Keratinocyte (primary cell): ENCODE data around the gene CTU1. TPM values are rescaled to one million over a fixed set of nuclear protein-coding genes. Genes with fewer than 3 reads are reported as not detected.

Experiments used
- DNase-seq: peaks from one replicate; pipeline ENCODE4 v3.0.0-alpha.2; 2011; ENCODE audit warnings: low read depth, missing footprints, low spot score
- FAIRE-seq: peaks from 2 replicates; lab custom pipeline; 2011; peaks lifted over from hg19 to GRCh38; lab: Jason Lieb, UNC
- H2AFZ ChIP-seq: 2 replicates; pipeline ENCODE4 v1.6.0; 2012; ENCODE audit warnings: low read length, control low read depth, inconsistent platforms; ENCODE audit not compliant: control insufficient read depth
- H3K27ac ChIP-seq: 2 replicates; pipeline ENCODE4 v1.5.1; 2011; ENCODE audit warnings: low read length; ENCODE audit not compliant: control insufficient read depth, insufficient read depth
- H3K27me3 ChIP-seq: 3 replicates; pipeline ENCODE4 v1.6.0; 2011; ENCODE audit warnings: low read length; ENCODE audit not compliant: control insufficient read depth, insufficient read depth; ENCODE audit errors: extremely low read depth
- H3K36me3 ChIP-seq, 2 experiments: 2 replicates in 1 of 2; 3 replicates in 1 of 2; pipeline ENCODE4 v1.5.1; 2011; ENCODE audit warnings: low read length in 2 of 2, mild to moderate bottlenecking in 1 of 2; ENCODE audit not compliant: control insufficient read depth in 2 of 2, insufficient read depth in 2 of 2; ENCODE audit errors: extremely low read depth in 1 of 2
- H3K4me1 ChIP-seq: 3 replicates; pipeline ENCODE4 v1.5.1; 2011; ENCODE audit warnings: low read length; ENCODE audit not compliant: control insufficient read depth, insufficient read depth; ENCODE audit errors: extremely low read depth
- H3K4me2 ChIP-seq: 3 replicates; pipeline ENCODE4 v1.6.0; 2011; ENCODE audit warnings: low read depth, low read length; ENCODE audit not compliant: control insufficient read depth, insufficient read depth; ENCODE audit errors: extremely low read depth
- H3K4me3 ChIP-seq, 3 experiments: fragments of 200-600 bp in 1 of 3; sonication (generic) in 1 of 3; 2 replicates in 2 of 3; 3 replicates in 1 of 3; pipeline ENCODE4 v1.5.1; 2011 to 2016; ENCODE audit warnings: low read length in 3 of 3, mild to moderate bottlenecking in 3 of 3, control low read depth in 2 of 3, inconsistent platforms in 1 of 3, low read depth in 1 of 3, mixed read lengths in 1 of 3, mixed run types in 1 of 3, moderate library complexity in 1 of 3; ENCODE audit not compliant: control insufficient read depth in 2 of 3, insufficient read depth in 2 of 3; ENCODE audit errors: extremely low read depth in 1 of 3
- H3K79me2 ChIP-seq: 2 replicates; pipeline ENCODE4 v1.6.0; 2012; ENCODE audit warnings: low read length; ENCODE audit not compliant: control insufficient read depth, insufficient read depth
- H3K9ac ChIP-seq: 3 replicates; pipeline ENCODE4 v1.6.0; 2011; ENCODE audit warnings: low read length; ENCODE audit not compliant: control insufficient read depth, insufficient read depth; ENCODE audit errors: extremely low read depth
- H3K9me1 ChIP-seq: 3 replicates; pipeline ENCODE4 v1.6.0; 2011; ENCODE audit warnings: low read length; ENCODE audit not compliant: control insufficient read depth, insufficient read depth; ENCODE audit errors: extremely low read depth
- H3K9me3 ChIP-seq: 2 replicates; pipeline ENCODE4 v1.5.1; 2012; ENCODE audit warnings: low read depth, low read length; ENCODE audit not compliant: control insufficient read depth
- H4K20me1 ChIP-seq: 3 replicates; pipeline ENCODE4 v1.6.0; 2011; ENCODE audit warnings: low read length; ENCODE audit not compliant: control insufficient read depth, insufficient read depth; ENCODE audit errors: extremely low read depth
- CTCF ChIP-seq, 3 experiments: IDR thresholded peaks in 1 of 3; conservative IDR thresholded peaks in 1 of 3; optimal IDR thresholded peaks in 1 of 3; 2 replicates in 2 of 3; 3 replicates in 1 of 3; pipeline versions ENCODE3 to v1.5.1; 2011; ENCODE audit warnings: low read length in 3 of 3, mild to moderate bottlenecking in 3 of 3, moderate library complexity in 2 of 3, control low read depth in 1 of 3, inconsistent platforms in 1 of 3; ENCODE audit not compliant: insufficient read depth in 2 of 3; ENCODE audit errors: extremely low read depth in 1 of 3
- EZH2 ChIP-seq: IDR thresholded peaks from one replicate; pipeline ENCODE4 v1.6.1; 2012; ENCODE audit warnings: inconsistent platforms, mild to moderate bottlenecking, low read length, moderate library complexity
- dilution Hi-C: fragments of 300-500 bp; cut with MboI; formaldehyde crosslinking; loops from one replicate; pipeline ENCODE4 v1.7.0; 2020; ENCODE audit warnings: low sequenced_read_pairs; ENCODE audit not compliant: extremely low pct_ligation_motif_present
- polyA plus RNA-seq, 5 experiments: library from polyadenylated mRNA; depleted of rRNA in 3 of 5; stranded (reverse) in 3 of 5; stranded (forward) in 1 of 5; unstranded in 1 of 5; fragments of >200 nt; gene quantifications; 1 replicate in 1 of 5; 2 replicates in 3 of 5; 3 replicates in 1 of 5; pipeline versions ENCODE4 v1.2.1 to v1.2.3, GENCODE V29; 2011 to 2012; ENCODE audit warnings: missing spikeins in 2 of 5, low read depth in 1 of 5, low replicate concordance in 1 of 5

The CTU1 gene
- polyA plus RNA-seq, 1 donor (not counting 4 experiments of a cell fraction or from before 2014, with no cell fraction given): 1.9 TPM

DNA sequence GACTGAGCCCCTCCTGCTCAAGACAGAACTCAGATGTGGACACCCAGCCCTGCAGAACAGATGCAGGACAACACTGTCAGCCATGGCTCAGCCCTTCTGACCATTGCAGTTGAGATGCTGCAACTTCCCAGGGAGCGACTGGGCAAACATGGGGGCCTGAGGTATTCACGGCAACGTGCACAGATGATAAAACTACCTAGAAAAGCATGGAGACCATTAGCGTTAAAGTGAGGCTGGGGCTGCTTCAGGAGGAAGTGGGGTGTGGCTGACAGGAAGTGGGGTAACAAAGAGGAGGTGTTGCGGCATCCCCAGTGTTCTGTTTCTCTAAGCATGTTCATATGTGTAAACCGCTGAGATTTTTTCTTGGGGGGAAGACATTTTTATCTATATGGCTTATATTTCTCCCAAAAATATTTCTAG, 15.2 kb upstream of the CTU1 start:
- Histone ChIP-seq H3K4me1 (no peaks in the 10 kb centered on the region), H3K27me3 (no peaks in the 10 kb centered on the region), H3K4me2 (no peak overlapping the region), H3K36me3 (no peaks in the 10 kb centered on the region), H3K9me1 (no peaks in the 10 kb centered on the region), H3K27ac (no peak overlapping the region), H4K20me1 (no peaks in the 10 kb centered on the region), H3K79me2 (no peaks in the 10 kb centered on the region), H3K4me3 (no peak overlapping the region), H3K9ac (no peak overlapping the region), H3K9me3 (no peaks in the 10 kb centered on the region), H2AFZ (no peak overlapping the region)
- FAIRE-seq (no peak), DNase-seq (no peak)
- dilution Hi-C loops: no loop called here
- TF ChIP-seq EZH2 (no peak), CTCF (optimal IDR thresholded peaks at IDR 0.05 in 1 of 3, IDR thresholded peaks at IDR 0.05 in 1 of 3, conservative IDR thresholded peaks at IDR 0.05 in 1 of 3; ENCODE audit: extremely low read depth in 1 of 3, insufficient read depth in 2 of 3, low read length in 3 of 3) (no peak)

- H3K4me1 ChIP-seq: no peaks in the 10 kb centered on the region
- H3K36me3 ChIP-seq: no peaks in the 10 kb centered on the region
- H3K9me1 ChIP-seq: no peaks in the 10 kb centered on the region
- no peaks in the 10 kb centered on the region for H4K20me1 ChIP-seq
- H3K79me2 ChIP-seq: no peaks in the 10 kb centered on the region
- no peak for TF ChIP-seq CTCF (optimal IDR thresholded peaks at IDR 0.05 in 1 of 3, IDR thresholded peaks at IDR 0.05 in 1 of 3, conservative IDR thresholded peaks at IDR 0.05 in 1 of 3; ENCODE audit: extremely low read depth in 1 of 3, insufficient read depth in 2 of 3, low read length in 3 of 3)
- TF ChIP-seq EZH2: no peak
- FAIRE-seq (no peak), DNase-seq (no peak)
- H3K9ac ChIP-seq: no peak overlapping the region
- no peak overlapping the region for H3K27ac ChIP-seq
- no peak overlapping the region for H3K4me2 ChIP-seq
- dilution Hi-C loops: no loop called here
- H3K9me3 ChIP-seq: no peaks in the 10 kb centered on the region
- no peak overlapping the region for H3K4me3 ChIP-seq
- H3K27me3 ChIP-seq: no peaks in the 10 kb centered on the region
- H2AFZ ChIP-seq: peak overlapping the region; percentile 26
Measured at GRCh38 chr19:51122112-51122981, 14.1 kb upstream of the CTU1 start.
